ENCODE results near the gene VWF. TPM values are rescaled to one million over a fixed set of nuclear protein-coding genes. Genes with fewer than 3 reads are reported as not detected.

Gene VWF
- total RNA-seq, 4 donors from 2014 or later, result 163 to 367 (median 253) TPM

DNA sequence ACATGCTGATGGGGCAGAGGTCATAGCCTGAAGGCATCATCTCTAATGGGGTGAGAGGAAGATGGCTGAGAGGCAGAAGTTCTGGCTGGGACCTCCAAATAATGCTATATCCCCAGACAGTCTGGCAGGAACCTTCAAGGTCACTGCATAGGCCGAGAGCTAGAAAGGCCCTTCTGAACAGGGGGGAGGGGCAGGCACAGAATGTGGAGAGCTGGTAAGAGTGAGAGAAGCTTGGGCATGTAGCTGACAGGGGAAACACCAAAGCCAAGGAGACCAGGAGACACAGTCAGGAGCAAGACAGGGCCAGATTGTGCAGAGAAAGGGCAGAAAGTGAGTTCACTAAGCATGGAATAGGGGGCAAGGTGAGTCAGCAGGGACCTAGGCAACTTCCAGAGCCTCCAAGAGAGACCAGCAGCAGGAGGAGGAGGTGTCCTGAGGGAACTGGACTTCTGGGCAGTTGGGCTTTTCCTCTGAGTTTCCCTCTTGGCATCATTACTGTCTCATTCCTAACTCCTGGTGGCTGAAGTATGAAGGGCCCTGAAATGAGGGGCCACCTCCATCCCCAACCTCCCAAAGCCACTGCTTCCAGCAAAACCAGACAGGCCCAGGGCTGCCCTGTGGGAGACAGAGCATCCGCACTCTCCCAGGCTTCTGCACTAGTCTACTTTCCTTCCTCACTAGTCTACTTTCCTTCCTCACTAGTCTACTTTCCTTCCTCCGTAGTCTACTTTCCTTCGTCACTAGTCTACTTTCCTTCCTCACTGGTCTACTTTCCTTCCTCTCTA lies 196.5 kb downstream of the VWF start:
- Histone ChIP-seq H3K4me1 (no peaks in the 10 kb centered on the region), H3K27me3 (peaks cover 0 to 34% (median 0%) of the 10 kb centered on the region in 4 donors), H3K36me3 (peaks cover 0 to 16% (median 0%) of the 10 kb centered on the region in 4 donors), H3K9me3 (no peaks in the 10 kb centered on the region), H3K27ac (replicated peaks in 1 of 4) (no peak overlapping the region), H3K4me3 (no peak overlapping the region)
- intact Hi-C loops (cut with DNase I), result no loop called here
- no peak for DNase-seq (ENCODE audit: extremely low spot score)
- 69% methylated on average over 2 of the region's 4 CpGs for WGBS
- TF ChIP-seq POLR2A (IDR thresholded peaks at IDR 0.05; ENCODE audit: low read depth), result no peak
- TF ChIP-seq POLR2AphosphoS5 (IDR thresholded peaks at IDR 0.05), result no peak
- TF ChIP-seq, protein P1, sequence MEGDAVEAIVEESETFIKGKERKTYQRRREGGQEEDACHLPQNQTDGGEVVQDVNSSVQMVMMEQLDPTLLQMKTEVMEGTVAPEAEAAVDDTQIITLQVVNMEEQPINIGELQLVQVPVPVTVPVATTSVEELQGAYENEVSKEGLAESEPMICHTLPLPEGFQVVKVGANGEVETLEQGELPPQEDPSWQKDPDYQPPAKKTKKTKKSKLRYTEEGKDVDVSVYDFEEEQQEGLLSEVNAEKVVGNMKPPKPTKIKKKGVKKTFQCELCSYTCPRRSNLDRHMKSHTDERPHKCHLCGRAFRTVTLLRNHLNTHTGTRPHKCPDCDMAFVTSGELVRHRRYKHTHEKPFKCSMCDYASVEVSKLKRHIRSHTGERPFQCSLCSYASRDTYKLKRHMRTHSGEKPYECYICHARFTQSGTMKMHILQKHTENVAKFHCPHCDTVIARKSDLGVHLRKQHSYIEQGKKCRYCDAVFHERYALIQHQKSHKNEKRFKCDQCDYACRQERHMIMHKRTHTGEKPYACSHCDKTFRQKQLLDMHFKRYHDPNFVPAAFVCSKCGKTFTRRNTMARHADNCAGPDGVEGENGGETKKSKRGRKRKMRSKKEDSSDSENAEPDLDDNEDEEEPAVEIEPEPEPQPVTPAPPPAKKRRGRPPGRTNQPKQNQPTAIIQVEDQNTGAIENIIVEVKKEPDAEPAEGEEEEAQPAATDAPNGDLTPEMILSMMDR (IDR thresholded peaks at IDR 0.05), result no peak
- no peak for TF ChIP-seq EP300 (IDR thresholded peaks at IDR 0.05)

DNA sequence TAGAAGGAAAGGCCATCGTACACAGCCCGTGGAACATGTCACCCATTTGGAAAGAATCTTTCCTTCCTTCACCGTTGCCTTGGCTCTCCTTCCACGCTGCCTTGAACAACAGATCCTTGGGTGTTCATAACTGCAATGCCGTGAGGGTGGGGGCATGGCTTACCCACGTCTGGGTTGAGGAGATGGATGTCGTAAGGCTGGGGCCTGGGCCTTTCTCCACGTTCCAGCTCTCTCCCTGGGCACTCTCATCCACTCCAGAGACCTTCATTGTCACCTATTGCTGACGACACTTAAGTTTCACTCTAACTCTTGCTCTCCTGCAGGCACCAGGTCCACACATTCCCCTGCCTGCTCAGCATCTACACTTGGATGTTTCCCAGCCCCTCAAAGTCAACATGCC lies 198.8 kb downstream of the VWF start:
- Histone ChIP-seq H3K27ac (replicated peaks in 1 of 4) (no peak overlapping the region), H3K4me3 (no peak overlapping the region), H3K4me1 (no peaks in the 10 kb centered on the region), H3K36me3 (peaks cover 0 to 37% (median 2%) of the 10 kb centered on the region in 4 donors), H3K9me3 (no peaks in the 10 kb centered on the region), H3K27me3 (peaks cover 0 to 31% (median 0%) of the 10 kb centered on the region in 4 donors)
- intact Hi-C loops (cut with DNase I), result no loop called here
- no peak for DNase-seq (ENCODE audit: extremely low spot score)
- 84% methylated on average over 7 of the region's 9 CpGs for WGBS
- TF ChIP-seq, protein P1 (IDR thresholded peaks at IDR 0.05), result no peak
- TF ChIP-seq POLR2A (IDR thresholded peaks at IDR 0.05; ENCODE audit: low read depth) (no peak), EP300 (IDR thresholded peaks at IDR 0.05) (no peak), POLR2AphosphoS5 (IDR thresholded peaks at IDR 0.05) (no peak)

DNA sequence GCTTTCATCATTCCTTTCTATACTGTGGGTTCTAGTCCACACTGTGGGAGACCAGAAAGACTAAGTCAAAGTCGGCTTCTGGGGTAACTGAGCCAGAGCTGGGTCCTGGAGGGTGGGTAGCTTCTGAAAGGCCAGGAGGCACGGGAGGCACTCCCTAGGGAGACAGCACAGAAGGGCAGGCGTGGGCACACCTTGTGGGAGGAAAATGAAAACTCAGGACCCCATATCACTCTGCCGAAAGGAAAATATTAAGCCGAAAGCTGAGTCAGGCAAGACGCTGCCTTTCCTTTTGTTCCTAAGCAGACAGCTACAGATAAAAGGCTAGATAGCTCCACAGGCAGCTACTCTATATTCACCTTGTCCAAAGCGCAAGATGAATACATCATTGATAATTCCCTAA lies 200.1 kb downstream of the VWF start:
- Histone ChIP-seq H3K36me3 (peaks cover 0 to 42% (median 2%) of the 10 kb centered on the region in 4 donors), H3K4me3 (no peak overlapping the region)

DNA sequence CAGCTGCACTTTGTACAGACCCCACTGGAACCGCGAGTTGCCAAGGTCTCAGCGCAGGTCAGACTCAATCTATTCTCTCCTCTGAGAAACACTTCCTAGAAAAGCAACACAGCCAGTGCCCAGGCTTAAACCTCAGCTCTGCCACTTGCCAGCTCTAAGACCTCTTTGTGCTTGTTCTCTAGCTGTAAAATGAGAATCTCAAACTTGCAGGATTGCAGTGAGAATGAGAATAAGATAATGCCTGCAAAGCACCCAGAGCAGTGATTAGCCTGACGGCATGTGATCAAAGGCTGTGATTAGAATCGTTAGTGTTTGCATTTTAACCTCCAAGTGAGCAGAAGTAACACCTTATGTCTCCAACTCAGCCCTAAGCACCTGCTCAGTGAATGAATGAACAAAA lies 200.7 kb downstream of the VWF start:
- Histone ChIP-seq H3K27ac (replicated peaks in 1 of 4) (no peak overlapping the region), H3K27me3 (peaks cover 0 to 26% (median 0%) of the 10 kb centered on the region in 4 donors), H3K4me3 (no peak overlapping the region), H3K9me3 (no peaks in the 10 kb centered on the region), H3K4me1 (no peaks in the 10 kb centered on the region), H3K36me3 (peaks cover 0 to 42% (median 2%) of the 10 kb centered on the region in 4 donors)
- TF ChIP-seq POLR2AphosphoS5 (IDR thresholded peaks at IDR 0.05) (no peak), EP300 (IDR thresholded peaks at IDR 0.05) (no peak), POLR2A (IDR thresholded peaks at IDR 0.05; ENCODE audit: low read depth) (no peak)
- TF ChIP-seq, protein P1 (IDR thresholded peaks at IDR 0.05), result no peak
- 54% methylated on average over 5 of the region's 5 CpGs for WGBS
- intact Hi-C loops (cut with DNase I), result no loop called here
- DNase-seq (ENCODE audit: extremely low spot score), result no peak

More for the DNA sequence above, 200.1 kb downstream of the VWF start:
- 61% methylated on average over 7 of the region's 7 CpGs for WGBS
- TF ChIP-seq POLR2AphosphoS5 (IDR thresholded peaks at IDR 0.05), result no peak
- no peak for TF ChIP-seq EP300 (IDR thresholded peaks at IDR 0.05)
- intact Hi-C loops (cut with DNase I), result no loop called here
- H3K4me1 ChIP-seq, result no peaks in the 10 kb centered on the region
- no peak for DNase-seq (ENCODE audit: extremely low spot score)
- no peaks in the 10 kb centered on the region for H3K9me3 ChIP-seq
- H3K27ac ChIP-seq (replicated peaks in 1 of 4), result no peak overlapping the region
- peaks cover 0 to 26% (median 0%) of the 10 kb centered on the region in 4 donors for H3K27me3 ChIP-seq

DNA sequence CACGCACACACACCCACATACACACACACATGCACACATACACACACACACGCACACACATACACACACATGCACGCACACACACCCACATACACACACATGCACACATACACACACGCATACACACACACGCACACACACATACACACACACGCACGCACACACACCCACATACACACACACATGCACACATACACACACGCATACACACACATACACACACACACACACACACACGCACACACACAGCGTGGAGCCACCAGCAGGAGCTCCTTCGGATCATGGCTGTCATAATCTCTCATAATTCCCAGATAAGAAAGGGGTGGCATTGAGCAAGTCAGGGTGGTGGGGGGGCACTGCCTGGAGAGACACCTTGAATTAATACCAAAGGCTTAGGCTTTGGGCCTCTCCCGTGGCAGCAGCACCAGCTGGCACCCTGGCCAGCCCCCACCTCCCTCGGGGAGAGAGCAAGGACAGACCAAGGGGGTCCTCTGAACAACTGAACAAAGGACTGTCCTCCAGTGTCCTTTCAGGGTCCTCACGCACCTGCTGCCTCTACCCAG lies 201.3 kb downstream of the VWF start:
- Histone ChIP-seq H3K27ac (replicated peaks in 1 of 4) (no peak overlapping the region), H3K9me3 (no peaks in the 10 kb centered on the region), H3K36me3 (peaks cover 0 to 42% (median 2%) of the 10 kb centered on the region in 4 donors), H3K4me3 (no peak overlapping the region), H3K4me1 (no peaks in the 10 kb centered on the region), H3K27me3 (peaks cover 0 to 26% (median 0%) of the 10 kb centered on the region in 4 donors)
- DNase-seq (ENCODE audit: extremely low spot score), result no peak
- TF ChIP-seq EP300 (IDR thresholded peaks at IDR 0.05) (no peak), POLR2AphosphoS5 (IDR thresholded peaks at IDR 0.05) (no peak), POLR2A (IDR thresholded peaks at IDR 0.05; ENCODE audit: low read depth) (no peak)
- TF ChIP-seq, protein P1 (IDR thresholded peaks at IDR 0.05), result no peak
- intact Hi-C loops (cut with DNase I), result no loop called here
- WGBS, result 80% methylated on average over 10 of the region's 14 CpGs
